GM19023 (cell line): ENCODE data around the gene C11orf68.

ENCODE experiments used
- ATAC-seq: cut with Tn5 transposase; IDR thresholded peaks from one replicate; pipeline ENCODE4 v1.9.1; 2021; ENCODE audit warnings: mild to moderate bottlenecking, moderate library complexity; ENCODE audit not compliant: unreplicated experiment

C11orf68 gene

GRCh38 chr11:65872586-65873317 lies 46.1 kb downstream of the C11orf68 start, which contains the start of gene EFEMP2:
Gene EFEMP2, minus strand, starts transcription at chr11:65872800. Its CDS starts 446 bp downstream, at chr11:65872354.
- no peak for ATAC-seq

- ATAC-seq = no peak
Observed at GRCh38 chr11:65871811-65872548, 46.9 kb downstream of the C11orf68 start.

- ATAC-seq = no peak
Observed at GRCh38 chr11:65870706-65871681, 47.9 kb downstream of the C11orf68 start.

- ATAC-seq = no peak
Observed at GRCh38 chr11:65870307-65870658, 48.6 kb downstream of the C11orf68 start.

- no peak for ATAC-seq
Observed at GRCh38 chr11:65869643-65870306, 49.1 kb downstream of the C11orf68 start.

GRCh38 chr11:65868907-65869306 lies 50.0 kb downstream of the C11orf68 start:
- no peak for ATAC-seq

- ATAC-seq = no peak
Observed at GRCh38 chr11:65868076-65868667, 50.7 kb downstream of the C11orf68 start.

- ATAC-seq = no peak
Observed at GRCh38 chr11:65867284-65868071, 51.4 kb downstream of the C11orf68 start.
